GM19452 (cell line): ENCODE data around the gene NCAPD3.
"Not testable (repeated sequence)": the region's sequence is repeated elsewhere in the genome, so short reads cannot be mapped to it uniquely, and the experiment has no call there.

ENCODE experiments used
- ATAC-seq: cut with Tn5 transposase; IDR thresholded peaks from one replicate; pipeline ENCODE4 v1.9.1; 2021; ENCODE audit not compliant: unreplicated experiment

The NCAPD3 gene

DNA sequence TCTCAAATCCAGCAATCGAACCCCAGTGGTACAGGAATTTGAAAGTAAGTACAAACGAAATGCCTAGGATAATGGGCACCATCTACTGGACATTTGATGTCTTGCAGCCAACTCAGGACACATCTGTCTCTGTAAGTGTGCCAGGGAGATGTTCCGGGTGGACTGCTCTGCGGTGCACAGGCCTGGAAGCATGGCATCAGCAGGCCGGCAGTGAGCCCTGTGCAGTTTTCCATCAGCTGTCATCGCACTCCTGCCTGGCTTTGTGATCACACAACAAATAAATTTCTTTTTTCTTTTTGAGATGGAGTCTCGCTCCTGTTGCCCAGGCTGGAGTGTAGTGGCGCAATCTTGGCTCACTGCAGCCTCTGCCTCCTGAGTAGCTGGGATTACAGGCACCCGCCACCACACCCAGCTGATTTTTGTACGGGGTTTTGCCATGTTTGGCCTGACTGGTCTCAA, 83.9 kb downstream of the NCAPD3 start:
- ATAC-seq = no peak

DNA sequence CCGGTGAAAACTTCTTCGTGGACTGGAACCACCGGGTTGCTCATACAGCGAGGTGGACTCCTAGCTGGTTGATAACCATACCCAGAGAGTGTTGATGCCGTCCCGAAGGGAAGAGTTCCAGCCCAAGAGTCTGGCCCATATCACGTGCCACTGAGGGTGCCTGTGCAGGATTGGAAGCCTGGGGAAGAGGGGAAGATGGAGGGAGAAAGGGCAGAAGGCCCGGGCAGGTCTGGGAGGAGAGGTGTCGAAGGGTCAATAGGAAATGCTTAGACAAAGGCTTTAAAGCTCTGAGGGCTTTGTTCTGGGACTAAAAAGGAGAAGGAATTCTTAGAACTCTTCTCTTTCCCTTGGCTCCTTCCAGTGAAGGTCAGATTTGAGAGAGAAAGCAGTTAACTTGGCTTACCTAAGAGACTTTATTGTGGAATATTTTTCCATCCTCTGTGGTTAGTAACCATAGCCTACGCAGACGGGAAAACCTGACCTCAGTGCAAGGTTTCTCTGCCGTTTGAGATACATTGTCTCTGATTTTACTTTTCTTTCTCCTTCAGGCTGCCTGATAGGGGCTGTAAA, 84.4 kb downstream of the NCAPD3 start:
- no peak for ATAC-seq

DNA sequence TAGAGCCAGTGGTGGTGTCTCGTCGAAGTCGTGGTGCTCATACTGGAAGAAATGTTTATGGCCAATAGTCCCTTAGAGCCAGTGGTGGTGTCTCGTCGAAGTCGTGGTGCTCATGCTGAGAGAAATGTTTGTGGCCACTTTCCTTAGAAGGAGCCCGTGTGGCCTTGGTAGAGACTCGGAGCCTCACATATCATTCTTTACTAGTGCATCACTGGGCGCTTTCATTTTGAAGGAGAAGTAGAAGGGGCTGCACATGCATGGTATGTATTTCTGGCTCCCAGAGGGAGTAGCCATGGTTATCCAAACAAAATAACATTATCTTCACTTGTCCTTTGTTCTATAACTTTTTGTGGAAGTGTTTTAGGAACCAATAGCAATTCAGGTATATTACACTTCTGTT, 85.4 kb downstream of the NCAPD3 start:
- no peak for ATAC-seq

DNA sequence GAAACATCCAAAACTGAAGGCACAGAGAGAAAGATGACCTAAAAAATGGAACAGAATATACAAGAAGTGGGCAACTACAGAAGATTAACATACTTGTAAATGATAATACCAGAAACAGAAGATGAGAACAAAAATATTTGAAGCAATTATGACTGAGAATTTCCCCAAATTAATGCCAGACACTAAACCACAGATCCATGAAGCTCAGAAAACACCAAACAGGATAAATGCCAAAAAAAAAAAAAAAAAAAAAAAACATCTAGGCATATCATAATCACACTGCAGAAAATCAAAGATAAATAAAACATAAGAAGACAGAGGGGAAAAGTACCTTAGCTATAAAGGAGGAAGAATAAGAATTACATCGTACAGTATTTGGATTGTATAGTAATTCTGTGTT, 89.6 kb downstream of the NCAPD3 start:
- ATAC-seq = no peak

DNA sequence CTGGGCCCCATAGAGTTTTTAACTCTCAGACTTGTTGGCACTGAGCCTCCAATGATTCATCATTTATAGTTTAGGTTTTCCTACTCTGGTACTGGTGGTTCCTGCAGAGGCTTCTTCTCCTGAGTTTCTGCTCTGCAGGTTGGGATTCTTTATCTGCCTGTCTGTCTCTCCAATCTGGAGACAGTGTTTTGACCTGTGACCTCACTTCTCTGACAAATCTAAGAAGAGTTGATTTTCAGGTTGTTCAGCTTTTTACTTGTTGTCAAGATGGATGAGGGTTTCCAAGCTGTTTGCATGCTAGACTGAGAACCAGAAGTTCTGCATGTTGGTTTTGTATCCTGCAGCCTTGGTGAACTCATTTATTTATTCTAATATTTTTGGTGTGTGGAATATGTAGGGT, 91.0 kb downstream of the NCAPD3 start:
- ATAC-seq = no peak

DNA sequence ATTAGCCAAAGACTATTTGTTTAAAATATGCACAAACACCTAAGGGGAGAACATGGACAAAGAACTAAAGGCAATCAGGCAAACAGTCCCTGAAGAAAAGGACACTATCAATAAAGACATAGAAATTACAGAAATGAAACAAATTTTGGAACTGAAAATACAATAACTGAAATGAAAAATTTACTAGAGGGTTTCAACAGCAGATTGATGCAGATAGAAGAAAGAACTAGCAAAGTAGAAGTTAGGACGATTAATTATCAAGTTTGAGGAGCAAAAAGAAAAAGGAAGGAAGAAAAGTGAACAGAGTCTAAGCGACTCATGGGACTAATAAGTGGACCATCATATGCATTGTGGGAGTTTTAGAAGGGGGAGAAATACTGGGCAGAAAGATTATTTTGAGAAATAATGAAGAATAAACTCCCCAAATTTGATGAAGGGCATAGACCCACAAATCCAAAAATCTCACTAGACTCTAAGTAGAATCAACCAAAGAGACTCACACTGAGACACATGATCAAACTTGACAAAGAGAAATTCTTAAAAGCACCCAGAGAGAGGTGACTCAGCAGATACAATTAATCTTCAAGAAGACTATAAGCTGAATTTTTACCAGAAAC, 92.0 kb downstream of the NCAPD3 start:
- ATAC-seq = no peak

DNA sequence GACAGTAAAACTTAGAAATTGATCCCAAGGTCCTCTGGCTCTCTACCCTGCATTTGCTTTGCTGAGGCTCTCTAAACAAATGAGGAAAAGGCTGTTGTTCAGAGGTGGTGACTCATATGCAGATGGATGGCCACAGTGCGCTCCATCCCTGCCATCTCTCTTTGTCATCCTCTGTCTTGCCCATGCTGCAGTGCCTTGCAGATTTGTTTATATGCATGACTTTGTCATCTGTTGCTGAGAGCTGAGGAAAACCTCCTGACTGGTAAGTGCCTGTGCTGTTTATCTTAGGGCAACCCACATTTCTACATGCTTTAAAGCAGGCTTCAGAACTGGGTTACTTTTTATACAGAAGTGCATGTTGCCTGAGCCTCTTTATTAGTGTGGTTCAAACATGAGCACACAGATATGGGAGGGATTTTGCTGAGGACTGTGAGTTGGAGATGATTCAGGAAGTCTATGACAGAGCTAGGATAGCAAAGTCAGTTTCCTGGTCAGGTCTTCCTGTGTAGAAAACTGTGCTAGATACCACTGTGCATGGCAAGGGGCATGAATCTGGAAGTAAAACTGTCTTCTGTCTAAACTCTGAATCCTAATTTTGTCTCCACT, 97.4 kb downstream of the NCAPD3 start:
- no peak for ATAC-seq

DNA sequence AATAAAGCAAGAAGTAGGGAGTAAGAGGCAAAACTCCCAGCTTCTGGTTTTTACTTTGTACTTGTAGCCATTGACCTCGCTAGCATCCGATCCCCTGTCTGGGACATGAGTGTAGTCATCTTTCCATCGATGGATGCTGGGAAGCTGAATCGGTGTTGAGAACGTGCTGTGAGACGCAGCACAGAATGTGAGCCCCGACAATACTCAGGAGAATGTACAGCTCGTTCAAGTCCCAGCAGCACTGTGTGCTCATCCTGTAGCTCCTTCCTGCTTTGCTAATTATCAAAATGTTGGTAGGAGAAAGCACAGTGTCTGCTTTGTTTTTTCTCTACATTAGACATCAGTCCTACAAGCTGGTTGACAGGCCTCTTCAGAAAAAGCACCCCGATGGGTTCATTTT, 98.3 kb downstream of the NCAPD3 start:
- no peak for ATAC-seq

DNA sequence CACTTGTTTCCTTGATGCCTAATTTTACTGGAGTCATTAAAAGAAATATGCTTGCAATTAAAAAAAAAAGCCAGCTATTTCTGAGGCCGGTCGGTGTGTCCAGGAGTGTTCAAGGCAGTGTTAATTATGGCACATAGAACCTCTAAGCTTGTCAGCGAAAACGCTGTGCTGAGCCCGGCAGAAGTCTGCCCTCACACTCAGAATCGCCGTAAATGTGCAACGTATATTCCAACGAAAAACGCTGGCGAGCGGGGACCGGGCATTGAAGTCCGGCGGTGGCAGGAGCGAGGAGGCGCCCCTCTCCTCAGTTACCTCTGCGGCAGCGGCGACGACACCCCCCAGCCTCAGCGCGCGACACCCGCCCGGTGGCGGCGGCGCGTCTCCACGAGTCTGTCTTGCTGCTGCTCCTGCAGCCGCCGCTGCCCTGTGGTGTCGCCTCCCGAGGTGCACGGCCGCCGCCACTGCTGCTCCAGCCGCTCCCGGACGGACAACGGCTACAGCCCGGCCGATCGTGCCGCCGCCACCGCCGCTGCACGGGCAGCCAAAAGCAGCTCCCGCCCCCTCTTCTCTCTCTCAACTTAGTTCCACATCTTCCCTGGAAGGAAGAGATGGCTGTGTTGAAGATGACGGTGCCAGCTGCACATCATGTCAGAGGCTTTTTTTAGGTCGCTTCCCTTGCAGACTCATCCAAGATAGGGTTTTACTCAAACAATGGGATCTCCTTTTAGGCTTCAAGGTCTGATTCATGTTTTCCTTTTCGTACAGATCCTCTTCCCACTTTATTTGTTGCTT, 98.9 kb downstream of the NCAPD3 start:
- no peak for ATAC-seq

DNA sequence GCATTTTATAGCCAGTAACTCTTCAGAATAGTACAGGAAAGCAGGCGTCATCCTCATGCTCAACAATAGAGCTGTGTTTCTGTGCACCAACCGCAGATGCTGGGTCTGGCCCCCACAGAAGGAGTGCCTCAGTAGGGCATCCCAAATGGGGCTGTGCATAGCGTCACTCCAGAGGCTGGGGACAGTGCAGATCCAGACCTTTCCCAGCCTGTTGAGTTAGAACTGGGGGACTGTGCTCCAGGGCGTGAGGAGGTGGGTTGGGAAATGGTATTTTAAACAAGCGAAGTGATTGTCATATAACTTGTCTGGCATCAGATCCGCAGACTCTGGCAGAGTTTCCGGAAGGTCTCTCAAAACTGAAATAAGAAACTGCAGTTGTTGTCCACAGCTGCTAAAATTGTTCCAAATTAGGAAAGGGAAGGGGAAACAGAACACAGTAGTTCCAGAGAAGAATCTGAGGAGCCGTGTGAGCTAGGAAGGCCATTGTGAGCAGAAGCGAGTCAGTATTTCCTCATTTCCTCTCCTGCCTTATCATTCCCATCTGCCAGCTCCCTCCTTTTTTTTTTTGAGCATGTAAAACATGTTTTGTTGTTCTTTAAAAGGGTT, 102.7 kb downstream of the NCAPD3 start:
- no peak for ATAC-seq

DNA sequence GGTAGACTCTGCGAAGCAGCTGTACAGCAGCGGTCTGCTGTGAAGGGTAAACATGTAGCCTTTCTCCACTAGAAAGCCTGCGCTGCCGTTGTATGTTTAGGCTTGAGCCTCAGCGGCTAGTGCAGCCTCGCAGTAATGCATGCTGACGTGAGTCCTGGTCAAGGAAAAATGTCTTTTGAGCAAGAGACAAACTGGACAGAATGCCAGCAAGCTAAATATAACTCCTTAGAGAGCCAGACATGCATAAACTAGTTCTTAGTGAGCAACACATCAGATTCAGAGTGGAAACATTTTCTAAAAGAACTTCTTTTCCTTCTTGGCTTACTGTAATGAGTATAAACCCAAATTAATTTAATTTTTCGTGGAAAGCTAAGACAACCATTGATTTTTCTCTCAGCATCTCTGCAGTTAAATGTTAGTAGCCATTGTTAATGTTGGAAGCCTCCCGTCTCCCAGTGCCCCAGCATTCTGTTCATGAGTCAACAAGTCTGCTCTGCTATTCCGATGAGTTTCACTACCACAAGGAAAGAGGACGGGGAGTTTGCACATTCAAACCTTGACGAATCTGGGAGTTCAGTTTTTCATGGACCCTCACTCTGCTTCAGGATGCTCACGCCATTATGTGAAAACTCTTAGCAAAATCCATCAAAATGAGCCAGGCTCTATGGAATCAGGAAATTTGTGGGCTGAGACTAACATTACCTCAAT, 103.5 kb downstream of the NCAPD3 start:
- no peak for ATAC-seq

DNA sequence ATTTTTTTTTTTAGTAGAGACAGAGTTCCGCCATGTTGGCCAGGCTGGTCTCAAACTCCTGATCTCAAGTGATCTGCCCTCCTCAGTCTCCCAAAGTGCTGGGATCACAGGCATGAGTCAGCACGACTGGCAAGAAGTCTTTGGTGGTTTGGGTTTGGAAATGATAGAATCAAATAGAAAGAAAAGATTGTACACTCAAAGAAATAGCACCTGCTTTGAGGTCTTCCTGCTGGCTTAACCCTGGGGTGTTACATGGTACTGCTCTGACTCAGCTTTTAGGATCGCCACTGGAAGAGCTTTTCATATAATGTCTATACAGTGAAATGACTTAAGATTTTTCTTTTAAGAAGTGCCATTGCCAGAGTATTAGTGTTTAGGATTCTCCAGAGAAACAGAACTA, 104.7 kb downstream of the NCAPD3 start:
- no peak for ATAC-seq

DNA sequence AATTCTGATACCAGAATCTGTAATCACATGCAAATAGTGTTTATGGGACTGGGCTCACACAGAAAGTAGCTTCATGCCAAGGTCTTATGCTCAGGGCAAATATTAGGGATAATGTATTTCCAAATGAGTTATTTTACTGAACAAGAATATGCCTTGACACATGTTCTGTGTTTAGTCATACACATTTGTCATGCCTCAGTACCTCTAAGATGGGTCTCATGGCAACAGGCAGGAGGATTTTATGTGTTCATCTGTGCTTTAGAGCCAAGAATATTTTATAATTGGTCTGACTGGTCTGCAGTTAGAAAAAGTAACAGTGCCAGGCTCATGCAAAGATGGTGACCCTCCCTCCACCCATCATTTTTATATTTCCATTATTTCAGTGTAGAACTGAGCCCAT, 105.8 kb downstream of the NCAPD3 start:
- no peak for ATAC-seq

DNA sequence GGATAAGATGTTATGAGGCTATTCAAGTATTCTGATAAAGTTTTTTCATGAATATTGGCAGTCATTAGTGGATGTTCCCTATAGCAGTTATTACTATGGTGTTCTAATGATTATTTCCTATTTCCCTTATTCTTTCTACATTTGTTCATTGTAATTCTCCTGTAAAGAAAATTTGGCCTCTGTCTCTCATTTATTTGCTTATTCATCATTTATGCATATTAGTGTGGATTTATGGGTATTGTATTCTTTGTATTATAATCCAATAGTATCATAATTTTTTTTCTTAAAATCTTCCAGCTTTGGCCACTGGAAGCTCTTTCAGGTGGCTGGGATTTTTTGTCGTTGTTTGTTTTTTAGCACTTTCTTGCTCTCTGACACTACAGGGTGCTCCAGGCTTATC, 107.6 kb downstream of the NCAPD3 start:
- ATAC-seq = no peak

DNA sequence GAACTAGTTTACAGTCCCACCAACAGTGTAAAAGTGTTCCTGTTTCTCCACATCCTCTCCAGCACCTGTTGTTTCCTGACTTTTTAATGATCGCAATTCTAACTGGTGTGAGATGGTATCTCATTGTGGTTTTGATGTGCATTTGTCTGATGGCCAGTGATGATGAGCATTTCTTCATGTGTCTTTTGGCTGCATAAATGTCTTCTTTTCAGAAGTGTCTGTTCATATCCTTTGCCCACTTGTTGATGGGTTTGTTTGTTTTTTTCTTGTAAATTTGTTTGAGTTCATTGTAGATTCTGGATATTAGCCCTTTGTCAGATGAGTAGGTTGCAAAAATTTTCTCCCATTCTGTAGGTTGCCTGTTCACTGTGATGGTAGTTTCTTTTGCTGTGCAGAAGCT, 110.0 kb downstream of the NCAPD3 start:
- not testable (repeated sequence) for ATAC-seq

DNA sequence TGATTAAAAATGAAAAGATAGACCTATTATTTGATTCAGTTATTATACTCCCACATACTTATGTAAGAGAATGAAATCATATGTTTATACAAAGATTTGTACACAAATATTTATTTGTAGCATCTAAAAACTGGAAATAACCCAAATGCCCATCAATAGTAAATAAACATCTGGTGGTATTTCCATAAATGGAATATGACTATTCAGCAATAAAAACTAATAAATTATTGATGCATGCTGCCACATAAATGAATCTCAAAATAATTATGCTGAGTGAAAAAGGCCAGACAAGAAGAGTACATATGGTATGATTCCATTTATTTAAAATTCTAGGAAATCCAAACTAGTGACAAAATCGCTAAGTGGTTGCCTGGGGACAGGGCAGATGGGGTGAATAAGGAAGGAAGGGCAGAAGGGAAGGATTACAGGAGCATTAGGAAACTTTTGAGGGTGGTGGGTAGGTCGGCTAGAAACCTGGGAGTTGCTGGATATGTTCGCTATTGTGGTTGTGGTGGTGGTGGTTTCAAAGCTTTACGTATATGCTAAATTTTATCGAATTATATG, 113.4 kb downstream of the NCAPD3 start:
- no peak for ATAC-seq
